Measurements from ENCODE around the gene USH1C.

GRCh38 chr11:17572791-17573460 is 28.7 kb upstream of the USH1C start:
- no peak for TF ChIP-seq POLR2A (IDR thresholded peaks at IDR 0.05)
- TF ChIP-seq CTCF (IDR thresholded peaks at IDR 0.05) = no peak
